ENCODE results near the gene FAM200B.

GRCh38 chr4:15652191-15652590 lies 29.4 kb upstream of the FAM200B start:
- TF ChIP-seq REST (IDR thresholded peaks at IDR 0.05; ENCODE audit: insufficient read depth in 1 of 2, low read depth in 2 of 2, low read length in 2 of 2) (no peak), SIN3A (IDR thresholded peaks at IDR 0.05; ENCODE audit: borderline replicate concordance, insufficient read depth, low read length) (no peak), TAF1 (IDR thresholded peaks at IDR 0.05; ENCODE audit: borderline replicate concordance, insufficient read depth, low read length) (no peak)

Measured in PFSK-1 (cell line).